Endothelial cell of hepatic sinusoid (primary cell): ENCODE data around the gene GRK7.
"Not testable (repeated sequence)": the region's sequence is repeated elsewhere in the genome, so short reads cannot be mapped to it uniquely, and the experiment has no call there.

Experiments used
- in situ Hi-C: cut with HindIII; loops from 2 replicates; pipeline ENCODE4 v1.10.0; 2017; ENCODE audit warnings: low sequenced_read_pairs

GRK7 gene

GRCh38 chr3:141793476-141794260 lies 30.5 kb downstream of the GRK7 start:
- in situ Hi-C loops, result loop anchor here (5.0 kb wide), 1 partner anchor 181 kb away; no protein-coding TSS in a partner anchor

- in situ Hi-C loops, result no loop called here
These were observed 32.1 kb downstream of the GRK7 start for GRCh38 chr3:141795276-141795675.

GRCh38 chr3:141795741-141796080 lies 32.5 kb downstream of the GRK7 start:
- in situ Hi-C loops, result no loop called here

GRCh38 chr3:141796081-141796888 lies 33.1 kb downstream of the GRK7 start:
- in situ Hi-C loops, result no loop called here

GRCh38 chr3:141796889-141797781 lies 33.9 kb downstream of the GRK7 start:
- in situ Hi-C loops, result no loop called here

GRCh38 chr3:141797819-141798447 lies 34.7 kb downstream of the GRK7 start:
- in situ Hi-C loops, result no loop called here

- in situ Hi-C loops, result no loop called here
These were observed 35.2 kb downstream of the GRK7 start for GRCh38 chr3:141798448-141798845.

- in situ Hi-C loops, result no loop called here
These were observed 39.3 kb downstream of the GRK7 start for GRCh38 chr3:141802316-141803077.

GRCh38 chr3:141803538-141803937 lies 40.3 kb downstream of the GRK7 start:
- in situ Hi-C loops, result not testable (repeated sequence)

GRCh38 chr3:141804447-141804777 lies 41.2 kb downstream of the GRK7 start:
- in situ Hi-C loops, result no loop called here

- in situ Hi-C loops, result no loop called here
These were observed 41.8 kb downstream of the GRK7 start for GRCh38 chr3:141804778-141805639.

- in situ Hi-C loops, result no loop called here
These were observed 44.2 kb downstream of the GRK7 start for GRCh38 chr3:141807277-141808033.

GRCh38 chr3:141808586-141808985 lies 45.4 kb downstream of the GRK7 start:
- in situ Hi-C loops, result no loop called here

GRCh38 chr3:141810161-141810560 lies 47.0 kb downstream of the GRK7 start:
- in situ Hi-C loops, result no loop called here

- in situ Hi-C loops, result no loop called here
These were observed 48.1 kb downstream of the GRK7 start for GRCh38 chr3:141811348-141811747.

GRCh38 chr3:141812084-141812483 lies 48.9 kb downstream of the GRK7 start:
- in situ Hi-C loops, result no loop called here

GRCh38 chr3:141812586-141812985 lies 49.4 kb downstream of the GRK7 start:
- in situ Hi-C loops, result no loop called here
